H1 (cell line): ENCODE results near the gene SMIM35. TPM values are rescaled to one million over a fixed set of nuclear protein-coding genes. Genes with fewer than 3 reads are reported as not detected.

Experiments used
- BACH1 ChIP-seq: IDR thresholded peaks from 2 replicates; pipeline ENCODE4 v1.6.1; 2012; ENCODE audit warnings: low read length, improper control_type of control experiment
- PHF8 ChIP-seq: fragments of 200-600 bp; sonication (generic); conservative IDR thresholded peaks from 2 replicates; pipeline ENCODE4 v1.7.1; 2012; ENCODE audit warnings: low read depth, mild to moderate bottlenecking, inconsistent platforms, low read length, moderate library complexity
- polyA plus RNA-seq, 7 experiments: library from polyadenylated mRNA; depleted of rRNA in 3 of 7; stranded (reverse) in 5 of 7; unstranded in 2 of 7; fragments of >200 nt in 5 of 7; fragments of 200-250 nt in 2 of 7; gene quantifications; 1 replicate in 5 of 7; 2 replicates in 1 of 7; 4 replicates in 1 of 7; pipeline versions ENCODE4 v1.2.1 to v1.2.3, GENCODE V29; 2011 to 2013; ENCODE audit warnings: missing spikeins in 2 of 7, mixed read lengths in 2 of 7
- total RNA-seq: library from RNA; stranded (reverse); fragmentation: NEBNext Ultra II Directional; extraction: Animal tissue kit (Norgen Biotek cat#: 25700); gene quantifications from 2 replicates; pipeline ENCODE4 v1.2.1, GENCODE V29; 2021

Gene SMIM35
- total and polyA plus RNA-seq, 2 of the 8 experiments (the other 6 are each of a cell fraction or from before 2014, with no cell fraction given), result not detected

GRCh38 chr11:118117790-118118601 is 31.2 kb upstream of the SMIM35 start (continued):
- no peak for TF ChIP-seq BACH1
- TF ChIP-seq PHF8, result no peak
- TF ChIP-seq, all 59 proteins: peak for 0
